B cell (primary cell): ENCODE results near the gene CCNI2. TPM values are rescaled to one million over a fixed set of nuclear protein-coding genes. Genes with fewer than 3 reads are reported as not detected.

ENCODE experiments used
- ATAC-seq: fragments of 200-7000 bp; cut with Tn5 transposase; one replicate; pipeline ENCODE4 v1.10.0; 2021; ENCODE audit warnings: low read depth, mild to moderate bottlenecking, moderate number of reproducible peaks, moderate library complexity
- CTCF ChIA-PET: fragments of 350-600 bp; sonication (Branson Sonifier 250); formaldehyde crosslinking; loops from one replicate; lab custom pipeline; 2021; ENCODE audit warnings: antibody characterized with exemption, inconsistent platforms; lab: Charles Lee
- POLR2A ChIA-PET: fragments of 350-600 bp; sonication (Branson Sonifier 250); formaldehyde crosslinking; loops from one replicate; lab custom pipeline; 2021; ENCODE audit warnings: antibody characterized with exemption; lab: Charles Lee
- DNase-seq: peaks from one replicate; pipeline ENCODE4 v3.0.0; 2013
- H2AFZ ChIP-seq: 2 replicates; pipeline ENCODE4 v1.6.1; 2012; ENCODE audit warnings: mild to moderate bottlenecking, low read depth, low read length; ENCODE audit not compliant: insufficient read depth, poor library complexity, severe bottlenecking
- H3K27ac ChIP-seq, 2 donors: 1 replicate in 1 of 2; 2 replicates in 1 of 2; pipeline ENCODE4 v1.5.1; 2012 to 2013; ENCODE audit warnings: low read length in 2 of 2, mild to moderate bottlenecking in 2 of 2, moderate library complexity in 1 of 2
- H3K27me3 ChIP-seq, 4 experiments: fragments of 200-600 bp in 1 of 4; sonication (generic) in 1 of 4; replicated peaks in 1 of 4; 1 replicate in 2 of 4; 2 replicates in 2 of 4; pipeline versions ENCODE4 v1.6.1 to v1.7.0; 2013 to 2016; ENCODE audit warnings: low read length in 3 of 4, mild to moderate bottlenecking in 2 of 4, mixed read lengths in 1 of 4, moderate library complexity in 1 of 4; ENCODE audit not compliant: insufficient read depth in 4 of 4, control insufficient read depth in 3 of 4; ENCODE audit errors: control extremely low read depth in 1 of 4
- H3K36me3 ChIP-seq, 2 experiments: replicated peaks in 1 of 2; 1 replicate in 1 of 2; 2 replicates in 1 of 2; pipeline versions ENCODE4 v1.6.1 to v1.7.1; 2013; ENCODE audit warnings: low read length in 1 of 2; ENCODE audit not compliant: insufficient read depth in 2 of 2, control insufficient read depth in 1 of 2; ENCODE audit errors: control extremely low read depth in 1 of 2, extremely low read depth in 1 of 2
- H3K4me1 ChIP-seq, 2 donors: fragments of 200-600 bp in 1 of 2; sonication (generic) in 1 of 2; 1 replicate in 1 of 2; 2 replicates in 1 of 2; pipeline versions ENCODE4 v1.5.1 to v1.6.1; 2013 to 2017; ENCODE audit warnings: low read length in 2 of 2; ENCODE audit not compliant: control insufficient read depth in 2 of 2, insufficient read depth in 2 of 2
- H3K4me2 ChIP-seq: replicated peaks from 2 replicates; pipeline ENCODE3; 2012; ENCODE audit warnings: mild to moderate bottlenecking, low read depth, low read length; ENCODE audit not compliant: poor library complexity, severe bottlenecking
- H3K4me3 ChIP-seq, 5 experiments: fragments of 200-600 bp in 1 of 5; sonication (generic) in 1 of 5; 1 replicate in 3 of 5; 2 replicates in 2 of 5; pipeline versions ENCODE4 v1.5.1 to v1.7.0; 2011 to 2016; ENCODE audit warnings: low read length in 4 of 5, mild to moderate bottlenecking in 4 of 5, low read depth in 2 of 5, control low read depth in 1 of 5, moderate library complexity in 1 of 5; ENCODE audit not compliant: insufficient read depth in 1 of 5; ENCODE audit errors: control extremely low read depth in 1 of 5, extremely low read depth in 1 of 5
- H3K79me2 ChIP-seq: fragments of 200-600 bp; sonication (generic); one replicate; pipeline ENCODE4 v1.6.0; 2016; ENCODE audit warnings: low read length; ENCODE audit not compliant: control insufficient read depth, insufficient read depth
- H3K9ac ChIP-seq: fragments of 200-600 bp; sonication (generic); 2 replicates; pipeline ENCODE4 v1.6.1; 2017; ENCODE audit warnings: mild to moderate bottlenecking, low read length, moderate library complexity
- H3K9me3 ChIP-seq, 3 donors: one replicate each; pipeline versions ENCODE4 v1.6.1 to v1.7.1; 2013; ENCODE audit warnings: low read length in 2 of 3; ENCODE audit not compliant: control insufficient read depth in 2 of 3, insufficient read depth in 1 of 3; ENCODE audit errors: control extremely low read depth in 1 of 3
- H4K20me1 ChIP-seq: 2 replicates; pipeline ENCODE4 v1.6.0; 2012; ENCODE audit warnings: mild to moderate bottlenecking, low read length; ENCODE audit not compliant: insufficient read depth, control insufficient read depth, poor library complexity, severe bottlenecking
- H3K27ac Mint-ChIP-seq: one replicate; pipeline ENCODE4 v1.8.0; 2021; ENCODE audit warnings: mixed read lengths
- H3K27me3 Mint-ChIP-seq: one replicate; pipeline ENCODE4 v1.8.0; 2021; ENCODE audit warnings: mixed read lengths
- H3K4me1 Mint-ChIP-seq: one replicate; pipeline ENCODE4 v1.8.0; 2021; ENCODE audit warnings: mixed read lengths
- H3K4me3 Mint-ChIP-seq: one replicate; pipeline ENCODE4 v1.8.0; 2021; ENCODE audit warnings: mixed read lengths
- H3K9me3 Mint-ChIP-seq: one replicate; pipeline ENCODE4 v1.8.0; 2022; ENCODE audit warnings: mixed read lengths; ENCODE audit not compliant: insufficient read depth
- EZH2 ChIP-seq: IDR thresholded peaks from 2 replicates; pipeline ENCODE4 v1.6.1; 2012; ENCODE audit warnings: borderline replicate concordance, low read depth, mild to moderate bottlenecking, moderate library complexity, low read length; ENCODE audit not compliant: insufficient read depth, poor library complexity, severe bottlenecking
- WGBS: methylation state at CpG from one replicate; pipeline ENCODE4 v1.1.5; 2013; ENCODE audit warnings: missing lambda C conversion rate; ENCODE audit not compliant: insufficient coverage; 5-methylcytosine and 5-hydroxymethylcytosine counted together
- intact Hi-C: fragments of 100-400 bp; cut with micrococcal nuclease; formaldehyde crosslinking; loops from one replicate; pipeline ENCODE4 v1.10.0; 2022
- polyA plus RNA-seq: library from polyadenylated mRNA; depleted of rRNA; stranded (reverse); fragments of >200 nt; gene quantifications from 2 replicates; pipeline ENCODE4 v1.2.3, GENCODE V29; 2012
- total RNA-seq, 2 donors: library from RNA; stranded (reverse); fragments of 120-200 nt in 1 of 2; gene quantifications; 1 replicate in 1 of 2; 2 replicates in 1 of 2; pipeline versions ENCODE4 v1.2.3 to v1.2.4, GENCODE V29; 2013 to 2022
- TF ChIP-seq, protein P1 (sequence below): fragments of 200-600 bp; IDR thresholded peaks from one replicate; pipeline ENCODE4 v1.8.0; 2022; ENCODE audit warnings: antibody characterized with exemption, mild to moderate bottlenecking

CCNI2 gene
- total and polyA plus RNA-seq, 2 donors (not counting 1 experiment from before 2014, with no cell fraction given): 0.39 to 2.0 TPM

DNA sequence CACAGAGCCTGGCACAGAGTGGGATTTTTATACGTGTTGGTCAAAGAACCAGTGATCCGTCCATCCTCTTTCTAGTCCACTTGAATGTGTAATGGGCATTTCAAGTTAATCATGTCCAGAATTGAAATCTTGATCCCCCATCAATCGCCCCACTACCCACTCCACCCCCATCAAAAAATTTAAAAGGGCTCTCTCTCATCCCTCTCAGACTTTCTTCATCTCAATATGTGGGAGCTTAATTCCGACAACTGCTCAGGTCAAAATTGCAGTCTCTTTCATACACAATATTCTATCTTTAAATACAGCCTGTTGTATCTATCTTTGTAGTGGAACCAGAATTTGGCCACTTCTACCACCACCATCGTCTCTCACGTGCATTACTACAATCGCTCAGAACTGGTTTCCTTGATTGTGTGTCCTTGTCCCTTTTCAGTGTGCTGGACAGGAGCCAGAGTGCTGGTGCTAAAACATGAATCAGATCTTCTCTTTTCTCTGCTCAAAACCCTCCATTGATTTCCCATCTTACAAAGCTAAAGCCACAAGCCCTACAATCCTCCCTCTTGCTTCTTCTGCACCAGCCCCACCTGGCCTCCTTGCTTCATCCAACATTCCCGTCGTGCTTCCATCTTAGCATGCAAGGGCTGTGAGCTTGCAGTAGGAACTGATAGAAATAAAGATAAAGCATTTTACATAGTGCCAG is 9.1 kb upstream of the CCNI2 start:
- Histone ChIP-seq H3K79me2 (peaks cover 17% of the 10 kb centered on the region), H3K36me3 (peaks cover 0 to 2% of the 10 kb centered on the region in 2 experiments), H3K4me1 (peaks cover 11 to 13% of the 10 kb centered on the region in 2 donors), H3K27me3 (peaks cover 0 to 9% (median 6%) of the 10 kb centered on the region in 4 experiments), H3K4me2 (peak overlapping the region; percentile 86), H3K27ac (peak overlapping the region in 1 of 2 donors; percentile 57), H2AFZ (peak overlapping the region; percentile 97), H4K20me1 (no peaks in the 10 kb centered on the region), H3K9me3 (peaks cover 3 to 8% (median 4%) of the 10 kb centered on the region in 3 donors), H3K4me3 (peak overlapping the region in 4 of 5 experiments; percentile 66 to 80 (median 77)), H3K9ac (peak overlapping the region; percentile 73)
- H3K4me1 Mint-ChIP-seq: peaks cover 22% of the 10 kb centered on the region
- WGBS: 83% methylated on average over 4 of the region's 9 CpGs
- ATAC-seq (no peak), DNase-seq (no peak)
- peak overlapping the region; percentile 89 for H3K4me3 Mint-ChIP-seq
- no peak for TF ChIP-seq EZH2
- TF ChIP-seq, protein P1, sequence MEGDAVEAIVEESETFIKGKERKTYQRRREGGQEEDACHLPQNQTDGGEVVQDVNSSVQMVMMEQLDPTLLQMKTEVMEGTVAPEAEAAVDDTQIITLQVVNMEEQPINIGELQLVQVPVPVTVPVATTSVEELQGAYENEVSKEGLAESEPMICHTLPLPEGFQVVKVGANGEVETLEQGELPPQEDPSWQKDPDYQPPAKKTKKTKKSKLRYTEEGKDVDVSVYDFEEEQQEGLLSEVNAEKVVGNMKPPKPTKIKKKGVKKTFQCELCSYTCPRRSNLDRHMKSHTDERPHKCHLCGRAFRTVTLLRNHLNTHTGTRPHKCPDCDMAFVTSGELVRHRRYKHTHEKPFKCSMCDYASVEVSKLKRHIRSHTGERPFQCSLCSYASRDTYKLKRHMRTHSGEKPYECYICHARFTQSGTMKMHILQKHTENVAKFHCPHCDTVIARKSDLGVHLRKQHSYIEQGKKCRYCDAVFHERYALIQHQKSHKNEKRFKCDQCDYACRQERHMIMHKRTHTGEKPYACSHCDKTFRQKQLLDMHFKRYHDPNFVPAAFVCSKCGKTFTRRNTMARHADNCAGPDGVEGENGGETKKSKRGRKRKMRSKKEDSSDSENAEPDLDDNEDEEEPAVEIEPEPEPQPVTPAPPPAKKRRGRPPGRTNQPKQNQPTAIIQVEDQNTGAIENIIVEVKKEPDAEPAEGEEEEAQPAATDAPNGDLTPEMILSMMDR: no peak
- CTCF ChIA-PET: interaction anchor here (0.9 to 2.3 kb wide), 5 partner anchors 9 to 370 kb away, joined by 3 to 13 read pairs (median 4); partner anchors contain the start of genes CCNI2 and RAD50
- peak overlapping the region; percentile 96 for H3K27ac Mint-ChIP-seq
- no peaks in the 10 kb centered on the region for H3K9me3 Mint-ChIP-seq
- H3K27me3 Mint-ChIP-seq: peaks cover 11% of the 10 kb centered on the region
- intact Hi-C loops: loop anchor here (1.0 to 2.0 kb wide), 6 partner anchors 9 to 353 kb away; partner anchors contain the start of genes CCNI2, GDF9, RAD50 and UQCRQ
- POLR2A ChIA-PET: interaction anchor here (0.8 kb wide), 2 partner anchors 40 to 225 kb away, joined by 3 read pairs; no protein-coding TSS in a partner anchor

DNA sequence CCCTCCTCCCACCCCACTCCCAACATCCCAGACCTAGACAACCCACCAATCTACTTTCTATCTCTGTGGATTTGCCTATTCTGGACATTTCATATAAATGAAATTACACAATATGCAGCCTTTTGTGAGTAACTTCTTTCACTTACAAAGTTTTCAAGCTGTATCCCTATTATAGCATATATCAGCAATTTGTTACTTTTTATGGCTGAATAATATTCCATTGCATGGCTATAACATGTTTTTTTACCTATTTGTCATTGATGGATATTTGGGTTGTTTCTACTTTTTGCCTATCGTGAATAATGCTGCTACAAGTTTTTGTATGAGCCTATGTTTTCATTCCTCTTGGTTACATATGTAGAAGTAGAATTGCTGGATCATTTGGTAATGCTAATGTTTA is 8.0 kb upstream of the CCNI2 start:
- no peak overlapping the region for H3K4me3 ChIP-seq
- ChIA-PET CTCF (no interaction called here), POLR2A (interaction anchor here (0.7 kb wide), 1 partner anchor 189 kb away, joined by 5 read pairs; no protein-coding TSS in a partner anchor)
- H3K27me3 ChIP-seq: peaks cover 0 to 12% (median 7%) of the 10 kb centered on the region in 4 experiments
- peaks cover 22% of the 10 kb centered on the region for H3K4me1 Mint-ChIP-seq
- intact Hi-C loops: no loop called here
- no peaks in the 10 kb centered on the region for H3K36me3 ChIP-seq
- peaks cover 17% of the 10 kb centered on the region for H3K79me2 ChIP-seq
- DNase-seq (no peak), ATAC-seq (no peak)
- no peaks in the 10 kb centered on the region for H3K9me3 Mint-ChIP-seq
- H3K4me1 ChIP-seq: peaks cover 11 to 13% of the 10 kb centered on the region in 2 donors
- TF ChIP-seq, protein P1: no peak
- TF ChIP-seq EZH2: no peak
- 80% methylated on average over 1 of the region's 1 CpG for WGBS
- H3K27ac Mint-ChIP-seq: no peak overlapping the region
- no peaks in the 10 kb centered on the region for H4K20me1 ChIP-seq
- peaks cover 3 to 9% (median 4%) of the 10 kb centered on the region in 3 donors for H3K9me3 ChIP-seq
- H3K4me3 Mint-ChIP-seq: no peak overlapping the region
- no peak overlapping the region for H2AFZ ChIP-seq
- H3K27me3 Mint-ChIP-seq: peaks cover 14% of the 10 kb centered on the region
- H3K27ac ChIP-seq: no peak overlapping the region
- H3K9ac ChIP-seq: no peak overlapping the region
- H3K4me2 ChIP-seq: no peak overlapping the region
